SK-N-SH treated with all-trans-retinoic acid at 6 μM for 48 hours (cell line): ENCODE data around the gene NFAM1.

Experiments used
- ATAC-seq: fragments of 200-7000 bp; cut with Tn5 transposase; 3 replicates; pipeline ENCODE4 v1.9.1; 2020; ENCODE audit warnings: mild to moderate bottlenecking, moderate library complexity
- ARNTL ChIP-seq: fragments of 450-650 bp; formaldehyde crosslinking; IDR thresholded peaks from 2 replicates; pipeline ENCODE4 v1.5.0; 2020; ENCODE audit warnings: low read depth, mild to moderate bottlenecking, moderate library complexity, borderline replicate concordance
- BACH2 ChIP-seq: fragments of 250-450 bp; sonication (Bioruptor Pico); IDR thresholded peaks from 2 replicates; pipeline ENCODE4 v1.9.0; 2021; ENCODE audit warnings: mild to moderate bottlenecking, borderline replicate concordance
- CSDC2 ChIP-seq: fragments of 250-450 bp; sonication (Bioruptor Pico); IDR thresholded peaks from 2 replicates; pipeline ENCODE4 v1.5.0; 2020; ENCODE audit warnings: mild to moderate bottlenecking, moderate library complexity
- GLIS3 ChIP-seq: fragments of 250-450 bp; sonication (Bioruptor Pico); IDR thresholded peaks from 2 replicates; pipeline ENCODE4 v1.5.0; 2020; ENCODE audit warnings: mild to moderate bottlenecking, moderate library complexity
- PPARA ChIP-seq: fragments of 250-450 bp; sonication (Bioruptor Pico); IDR thresholded peaks from 2 replicates; pipeline ENCODE4 v1.5.0; 2020; ENCODE audit warnings: mild to moderate bottlenecking, borderline replicate concordance
- SNAI2 ChIP-seq: fragments of 250-450 bp; sonication (Bioruptor Pico); IDR thresholded peaks from 2 replicates; pipeline ENCODE4 v1.5.0; 2020; ENCODE audit warnings: mild to moderate bottlenecking, moderate library complexity
- TCF4 ChIP-seq: fragments of 250-450 bp; sonication (Bioruptor Pico); IDR thresholded peaks from 2 replicates; pipeline ENCODE4 v1.8.0; 2021; ENCODE audit warnings: mild to moderate bottlenecking, moderate library complexity, borderline replicate concordance
- TOX ChIP-seq: fragments of 250-450 bp; sonication (Bioruptor Pico); IDR thresholded peaks from 2 replicates; pipeline ENCODE4 v1.8.0; 2021; ENCODE audit warnings: mild to moderate bottlenecking, moderate library complexity, borderline replicate concordance
- ZC3H10 ChIP-seq: fragments of 250-450 bp; sonication (Bioruptor Pico); IDR thresholded peaks from 2 replicates; pipeline ENCODE4 v1.5.1; 2021; ENCODE audit warnings: mild to moderate bottlenecking, moderate library complexity
- ZFP3 ChIP-seq: fragments of 250-450 bp; sonication (Bioruptor Pico); IDR thresholded peaks from 2 replicates; pipeline ENCODE4 v1.5.0; 2020; ENCODE audit warnings: mild to moderate bottlenecking, moderate library complexity
- ZNF565 ChIP-seq: fragments of 450-650 bp; formaldehyde crosslinking; conservative IDR thresholded peaks from 2 replicates; pipeline ENCODE4 v1.5.0; 2020; ENCODE audit warnings: low read depth, mild to moderate bottlenecking, moderate library complexity
- ZNF70 ChIP-seq: fragments of 450-650 bp; formaldehyde crosslinking; IDR thresholded peaks from 2 replicates; pipeline ENCODE4 v1.5.0; 2020; ENCODE audit warnings: mild to moderate bottlenecking, moderate library complexity
- ZNF8 ChIP-seq: fragments of 450-650 bp; formaldehyde crosslinking; IDR thresholded peaks from 2 replicates; pipeline ENCODE4 v1.5.0; 2020; ENCODE audit warnings: mild to moderate bottlenecking, moderate library complexity
- TF ChIP-seq, protein P1 (sequence below): fragments of 250-450 bp; sonication (Bioruptor Pico); IDR thresholded peaks from 2 replicates; pipeline ENCODE4 v1.5.1; 2020; ENCODE audit warnings: low read depth, mild to moderate bottlenecking, moderate library complexity
- TF ChIP-seq, protein P2 (sequence below): fragments of 250-450 bp; sonication (Bioruptor Pico); IDR thresholded peaks from 2 replicates; pipeline ENCODE4 v1.8.0; 2021; ENCODE audit warnings: low read depth, mild to moderate bottlenecking, moderate library complexity, borderline replicate concordance
- TF ChIP-seq, protein P3 (sequence below): fragments of 250-450 bp; sonication (Bioruptor Pico); IDR thresholded peaks from 2 replicates; pipeline ENCODE4 v1.5.0; 2020; ENCODE audit warnings: mild to moderate bottlenecking, moderate library complexity
- TF ChIP-seq, protein P4 (sequence below): fragments of 250-450 bp; sonication (Bioruptor Pico); IDR thresholded peaks from 2 replicates; pipeline ENCODE4 v1.5.1; 2021; ENCODE audit warnings: mild to moderate bottlenecking, moderate library complexity

NFAM1 gene

DNA sequence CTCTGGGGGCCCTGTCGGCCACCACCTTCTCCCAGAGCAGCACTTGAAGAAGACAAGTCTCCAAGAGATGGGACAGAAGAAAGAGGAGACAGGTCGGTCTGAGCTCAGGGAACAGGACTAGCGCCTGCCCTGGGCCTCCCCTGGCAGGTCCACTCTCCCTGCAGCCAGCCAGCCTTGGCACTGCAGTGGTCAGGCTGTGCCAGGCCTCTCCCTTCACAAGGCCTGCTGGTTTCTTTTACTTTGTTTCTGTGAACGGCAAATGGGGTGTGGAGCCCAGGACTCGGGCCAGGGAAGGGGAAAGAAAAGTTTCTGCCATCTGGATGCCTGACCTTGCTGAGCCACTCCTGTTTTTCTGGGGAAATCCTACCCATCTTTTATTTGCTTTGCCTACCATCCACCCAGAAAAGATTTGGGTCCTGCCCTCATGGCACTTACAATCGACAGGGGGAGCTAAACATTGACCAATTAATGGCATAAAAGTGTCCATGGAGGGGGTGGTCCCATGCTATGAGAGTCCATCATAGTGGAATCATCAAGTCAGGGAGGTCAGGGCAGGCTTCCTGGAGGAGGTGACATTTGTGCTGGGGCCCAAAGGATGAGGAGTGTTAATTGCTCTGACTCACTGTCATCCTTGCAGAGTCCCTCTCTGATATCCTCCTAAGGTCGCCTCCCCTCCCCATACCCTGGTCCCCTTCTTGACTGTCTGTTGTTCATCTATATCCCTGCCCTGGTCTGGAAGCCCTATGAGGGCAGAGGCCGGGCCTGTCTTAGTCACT lies 65.2 kb downstream of the NFAM1 start:
- no peak for ATAC-seq
- TF ChIP-seq, protein P1, sequence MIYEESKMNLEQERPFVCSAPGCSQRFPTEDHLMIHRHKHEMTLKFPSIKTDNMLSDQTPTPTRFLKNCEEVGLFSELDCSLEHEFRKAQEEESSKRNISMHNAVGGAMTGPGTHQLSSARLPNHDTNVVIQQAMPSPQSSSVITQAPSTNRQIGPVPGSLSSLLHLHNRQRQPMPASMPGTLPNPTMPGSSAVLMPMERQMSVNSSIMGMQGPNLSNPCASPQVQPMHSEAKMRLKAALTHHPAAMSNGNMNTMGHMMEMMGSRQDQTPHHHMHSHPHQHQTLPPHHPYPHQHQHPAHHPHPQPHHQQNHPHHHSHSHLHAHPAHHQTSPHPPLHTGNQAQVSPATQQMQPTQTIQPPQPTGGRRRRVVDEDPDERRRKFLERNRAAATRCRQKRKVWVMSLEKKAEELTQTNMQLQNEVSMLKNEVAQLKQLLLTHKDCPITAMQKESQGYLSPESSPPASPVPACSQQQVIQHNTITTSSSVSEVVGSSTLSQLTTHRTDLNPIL (CRISPR knock-in tag), result no peak
- TF ChIP-seq GLIS3 (CRISPR knock-in tag) (no peak), ARNTL (no peak), ZNF565 (no peak), PPARA (no peak), ZC3H10 (CRISPR knock-in tag) (no peak), SNAI2 (CRISPR knock-in tag) (no peak)
- TF ChIP-seq, all 23 proteins: peak for 0

DNA sequence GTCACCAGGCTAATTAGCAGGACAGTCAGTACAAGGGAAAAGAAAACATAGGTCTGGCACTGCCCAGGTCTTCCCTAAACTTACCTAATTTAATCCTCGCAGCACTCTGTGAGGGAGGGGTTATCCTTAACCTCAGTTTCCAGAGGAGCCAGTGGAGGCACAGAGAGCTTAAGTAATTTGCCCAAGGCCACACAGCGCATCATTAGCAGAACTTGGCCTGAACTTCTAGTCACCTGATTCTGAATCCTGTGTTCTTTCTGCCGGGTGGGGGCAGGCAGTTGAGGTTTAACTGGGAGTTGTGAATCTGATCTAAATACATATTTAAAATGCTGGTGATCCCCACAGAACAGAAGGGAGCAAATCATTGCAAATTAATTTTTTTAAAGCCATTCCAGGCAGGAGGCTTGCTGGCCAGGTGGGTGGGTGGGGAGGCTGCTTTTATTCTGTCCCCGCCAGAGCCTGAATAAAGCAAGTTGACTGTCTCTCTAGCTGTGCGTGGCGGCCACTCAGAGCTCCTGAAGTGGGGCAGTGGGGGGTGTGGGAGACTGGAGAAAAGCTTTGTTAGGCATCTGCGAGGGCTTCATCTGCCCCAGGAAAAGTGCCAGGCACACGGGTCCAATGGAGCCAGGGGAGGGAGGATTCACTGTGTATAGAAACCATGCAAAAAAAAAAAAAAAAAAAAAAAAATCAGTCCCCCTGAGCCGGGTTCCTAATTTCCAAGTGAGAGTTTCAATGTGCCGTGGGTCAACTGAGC lies 66.1 kb downstream of the NFAM1 start:
- TF ChIP-seq, protein P2, sequence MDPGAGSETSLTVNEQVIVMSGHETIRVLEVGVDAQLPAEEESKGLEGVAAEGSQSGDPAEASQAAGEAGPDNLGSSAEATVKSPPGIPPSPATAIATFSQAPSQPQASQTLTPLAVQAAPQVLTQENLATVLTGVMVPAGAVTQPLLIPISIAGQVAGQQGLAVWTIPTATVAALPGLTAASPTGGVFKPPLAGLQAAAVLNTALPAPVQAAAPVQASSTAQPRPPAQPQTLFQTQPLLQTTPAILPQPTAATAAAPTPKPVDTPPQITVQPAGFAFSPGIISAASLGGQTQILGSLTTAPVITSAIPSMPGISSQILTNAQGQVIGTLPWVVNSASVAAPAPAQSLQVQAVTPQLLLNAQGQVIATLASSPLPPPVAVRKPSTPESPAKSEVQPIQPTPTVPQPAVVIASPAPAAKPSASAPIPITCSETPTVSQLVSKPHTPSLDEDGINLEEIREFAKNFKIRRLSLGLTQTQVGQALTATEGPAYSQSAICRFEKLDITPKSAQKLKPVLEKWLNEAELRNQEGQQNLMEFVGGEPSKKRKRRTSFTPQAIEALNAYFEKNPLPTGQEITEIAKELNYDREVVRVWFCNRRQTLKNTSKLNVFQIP, result no peak
- TF ChIP-seq ZNF70 (CRISPR knock-in tag), result no peak
- TF ChIP-seq, protein P1 (CRISPR knock-in tag), result no peak
- TF ChIP-seq ZFP3 (CRISPR knock-in tag), result no peak
- TF ChIP-seq TOX, result no peak
- TF ChIP-seq CSDC2 (CRISPR knock-in tag), result no peak
- no peak for TF ChIP-seq TCF4 (CRISPR knock-in tag)
- TF ChIP-seq ZNF565, result no peak
- TF ChIP-seq, protein P3, sequence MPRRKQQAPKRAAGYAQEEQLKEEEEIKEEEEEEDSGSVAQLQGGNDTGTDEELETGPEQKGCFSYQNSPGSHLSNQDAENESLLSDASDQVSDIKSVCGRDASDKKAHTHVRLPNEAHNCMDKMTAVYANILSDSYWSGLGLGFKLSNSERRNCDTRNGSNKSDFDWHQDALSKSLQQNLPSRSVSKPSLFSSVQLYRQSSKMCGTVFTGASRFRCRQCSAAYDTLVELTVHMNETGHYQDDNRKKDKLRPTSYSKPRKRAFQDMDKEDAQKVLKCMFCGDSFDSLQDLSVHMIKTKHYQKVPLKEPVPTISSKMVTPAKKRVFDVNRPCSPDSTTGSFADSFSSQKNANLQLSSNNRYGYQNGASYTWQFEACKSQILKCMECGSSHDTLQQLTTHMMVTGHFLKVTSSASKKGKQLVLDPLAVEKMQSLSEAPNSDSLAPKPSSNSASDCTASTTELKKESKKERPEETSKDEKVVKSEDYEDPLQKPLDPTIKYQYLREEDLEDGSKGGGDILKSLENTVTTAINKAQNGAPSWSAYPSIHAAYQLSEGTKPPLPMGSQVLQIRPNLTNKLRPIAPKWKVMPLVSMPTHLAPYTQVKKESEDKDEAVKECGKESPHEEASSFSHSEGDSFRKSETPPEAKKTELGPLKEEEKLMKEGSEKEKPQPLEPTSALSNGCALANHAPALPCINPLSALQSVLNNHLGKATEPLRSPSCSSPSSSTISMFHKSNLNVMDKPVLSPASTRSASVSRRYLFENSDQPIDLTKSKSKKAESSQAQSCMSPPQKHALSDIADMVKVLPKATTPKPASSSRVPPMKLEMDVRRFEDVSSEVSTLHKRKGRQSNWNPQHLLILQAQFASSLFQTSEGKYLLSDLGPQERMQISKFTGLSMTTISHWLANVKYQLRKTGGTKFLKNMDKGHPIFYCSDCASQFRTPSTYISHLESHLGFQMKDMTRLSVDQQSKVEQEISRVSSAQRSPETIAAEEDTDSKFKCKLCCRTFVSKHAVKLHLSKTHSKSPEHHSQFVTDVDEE, result no peak
- no peak for ATAC-seq

DNA sequence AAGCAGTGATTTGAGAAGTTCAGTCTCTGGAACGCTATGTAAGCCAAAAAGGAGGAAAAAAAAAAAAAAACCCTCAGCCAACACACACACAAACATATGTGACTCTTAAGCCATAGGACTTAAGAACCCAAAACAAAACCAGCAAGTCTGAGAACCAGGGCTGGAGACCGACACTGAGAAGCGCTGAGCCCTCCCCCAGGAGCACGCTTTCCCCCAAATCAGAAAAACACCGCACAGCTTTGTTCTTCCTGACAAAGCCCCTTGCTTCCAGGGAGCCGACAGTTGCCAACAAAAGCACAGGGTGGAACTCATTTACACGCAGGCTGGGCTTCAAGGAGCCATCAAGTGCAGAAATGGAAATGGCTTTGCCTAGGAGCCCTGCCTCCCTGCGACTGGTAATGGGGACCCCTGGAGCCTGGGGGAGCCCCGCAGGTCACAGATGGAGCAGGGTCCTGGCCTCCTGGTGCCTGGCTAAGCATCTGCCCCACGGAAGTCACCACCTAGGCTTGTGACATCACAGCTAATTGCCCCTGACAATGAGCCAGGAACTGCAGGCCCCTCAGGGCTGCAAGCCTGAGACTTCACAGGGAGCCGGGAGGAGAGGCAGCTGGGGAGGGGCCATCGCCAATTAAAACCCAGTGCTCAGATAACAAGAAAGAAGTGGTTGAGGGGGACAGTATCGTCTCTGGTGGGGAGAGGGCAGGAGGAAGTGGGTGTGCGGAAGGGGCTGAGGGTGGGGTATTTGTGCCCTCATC lies 66.9 kb downstream of the NFAM1 start:
- ATAC-seq, result no peak

DNA sequence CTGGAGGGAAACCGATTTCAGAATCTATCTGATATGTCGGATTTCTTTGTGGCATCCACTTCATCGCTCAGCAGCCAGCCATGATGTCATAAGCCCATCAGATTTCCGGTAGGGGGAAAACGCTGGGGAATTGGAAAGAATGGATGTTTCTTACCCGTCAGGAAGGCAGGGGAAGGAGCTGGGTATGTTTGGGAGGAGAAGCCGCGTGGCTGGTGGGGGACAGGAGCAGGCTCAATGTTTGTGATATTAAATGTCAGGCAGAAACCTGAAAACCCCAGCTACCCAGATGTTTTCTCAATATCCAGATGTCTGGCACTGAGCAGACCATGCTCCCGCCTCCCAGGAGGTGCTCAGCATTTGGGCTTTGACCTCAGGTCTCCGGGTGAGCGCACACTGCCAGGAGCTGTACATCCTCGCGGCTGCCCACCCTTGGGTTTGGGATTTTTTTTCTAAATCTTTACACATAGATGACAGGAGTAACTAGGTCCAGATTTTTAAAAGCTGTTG lies 67.5 kb downstream of the NFAM1 start:
- ATAC-seq, result no peak
- TF ChIP-seq GLIS3 (CRISPR knock-in tag) (no peak), TOX (no peak), SNAI2 (CRISPR knock-in tag) (no peak), ZFP3 (CRISPR knock-in tag) (no peak), ZNF8 (no peak), ZNF565 (no peak), BACH2 (no peak)
- TF ChIP-seq, protein P4, sequence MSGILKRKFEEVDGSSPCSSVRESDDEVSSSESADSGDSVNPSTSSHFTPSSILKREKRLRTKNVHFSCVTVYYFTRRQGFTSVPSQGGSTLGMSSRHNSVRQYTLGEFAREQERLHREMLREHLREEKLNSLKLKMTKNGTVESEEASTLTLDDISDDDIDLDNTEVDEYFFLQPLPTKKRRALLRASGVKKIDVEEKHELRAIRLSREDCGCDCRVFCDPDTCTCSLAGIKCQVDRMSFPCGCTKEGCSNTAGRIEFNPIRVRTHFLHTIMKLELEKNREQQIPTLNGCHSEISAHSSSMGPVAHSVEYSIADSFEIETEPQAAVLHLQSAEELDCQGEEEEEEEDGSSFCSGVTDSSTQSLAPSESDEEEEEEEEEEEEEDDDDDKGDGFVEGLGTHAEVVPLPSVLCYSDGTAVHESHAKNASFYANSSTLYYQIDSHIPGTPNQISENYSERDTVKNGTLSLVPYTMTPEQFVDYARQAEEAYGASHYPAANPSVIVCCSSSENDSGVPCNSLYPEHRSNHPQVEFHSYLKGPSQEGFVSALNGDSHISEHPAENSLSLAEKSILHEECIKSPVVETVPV (CRISPR knock-in tag), result no peak
- TF ChIP-seq, protein P2, result no peak
- TF ChIP-seq, protein P3, result no peak
- TF ChIP-seq, all 23 proteins: peak for 0

More for the DNA sequence above, 66.9 kb downstream of the NFAM1 start:
- TF ChIP-seq ZFP3 (CRISPR knock-in tag) (no peak), GLIS3 (CRISPR knock-in tag) (no peak)
